Urothelium cell line (cell line): ENCODE results near the gene TMPRSS5.
"Not testable (repeated sequence)": the region's sequence is repeated elsewhere in the genome, so short reads cannot be mapped to it uniquely, and the experiment has no call there.

Experiments
- DNase-seq: peaks from one replicate; pipeline ENCODE4 v3.0.0; 2011; ENCODE audit warnings: low spot score, mixed read lengths
- FAIRE-seq: peaks from 2 replicates; lab custom pipeline; 2011; peaks lifted over from hg19 to GRCh38; lab: Jason Lieb, UNC

The TMPRSS5 gene

DNA sequence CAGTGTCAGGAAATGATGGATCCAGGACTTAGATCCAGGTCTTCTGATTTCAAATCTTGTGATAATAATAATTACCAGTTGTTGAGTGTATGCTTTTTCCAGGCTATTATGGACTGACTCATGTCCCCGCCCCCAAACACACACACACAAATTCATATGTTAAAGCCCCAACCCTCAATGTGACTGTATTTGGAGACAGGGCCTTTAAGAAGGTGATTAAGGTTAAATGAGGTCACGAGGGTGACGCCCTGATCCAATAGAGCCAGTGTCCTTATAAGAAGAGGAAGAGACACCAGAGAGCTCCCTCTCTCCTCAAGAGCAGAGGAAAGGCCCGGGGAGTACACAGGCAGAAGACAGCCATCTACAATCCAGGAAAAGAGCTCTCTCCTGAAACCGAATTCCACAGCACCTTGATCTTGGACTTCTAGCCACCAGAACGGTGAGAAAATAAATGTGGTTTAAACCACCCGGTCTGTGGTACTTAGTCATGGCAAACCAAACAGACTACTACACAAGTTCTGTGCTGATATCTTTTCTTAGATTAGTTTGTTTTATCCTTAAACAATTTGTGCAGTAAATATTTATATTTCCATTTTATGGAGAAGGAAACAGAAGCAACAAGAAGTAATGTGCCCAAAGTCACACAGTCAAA is 8.2 kb downstream of the TMPRSS5 start:
- DNase-seq, result no peak
- no peak for FAIRE-seq

DNA sequence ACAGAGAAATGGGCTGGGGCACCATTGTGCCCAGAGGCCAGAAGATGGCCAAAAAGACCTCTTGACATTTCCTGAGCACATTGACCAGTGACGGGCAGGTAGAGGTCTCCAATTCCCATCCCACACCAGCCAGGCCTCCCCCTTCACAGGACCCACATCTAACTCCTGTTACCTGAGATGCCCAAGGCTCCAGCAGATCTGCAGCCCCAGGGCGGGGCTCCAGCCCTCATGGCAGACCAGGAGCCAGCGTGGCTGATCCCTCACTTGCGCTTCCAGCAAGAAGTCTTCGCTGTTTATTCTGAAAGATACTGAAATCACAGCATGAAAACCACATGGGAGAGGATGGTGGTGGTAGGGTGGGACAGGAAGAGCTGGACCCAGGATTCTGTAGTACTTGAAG is 9.0 kb downstream of the TMPRSS5 start:
- FAIRE-seq (no peak), DNase-seq (no peak)

DNA sequence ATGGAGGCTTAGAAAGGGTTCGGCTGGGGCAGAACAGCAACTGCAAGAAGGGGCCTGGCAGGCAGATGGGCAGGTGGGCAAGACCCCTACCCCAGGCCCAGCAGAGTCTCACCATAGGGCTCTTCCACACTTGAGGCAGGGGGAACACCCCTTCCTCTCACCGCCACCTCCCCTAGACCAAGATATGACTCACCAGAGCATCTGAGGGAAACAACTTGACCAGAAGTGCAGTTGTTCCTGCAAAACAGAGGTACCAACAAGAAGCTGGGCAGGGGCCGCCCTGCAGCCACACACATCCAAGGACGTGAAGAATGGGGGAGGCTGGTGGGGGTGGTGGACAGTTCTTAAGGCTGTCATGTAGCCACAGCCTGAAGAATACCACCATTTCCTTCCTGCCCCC is 10.9 kb downstream of the TMPRSS5 start:
- FAIRE-seq (no peak), DNase-seq (no peak)

DNA sequence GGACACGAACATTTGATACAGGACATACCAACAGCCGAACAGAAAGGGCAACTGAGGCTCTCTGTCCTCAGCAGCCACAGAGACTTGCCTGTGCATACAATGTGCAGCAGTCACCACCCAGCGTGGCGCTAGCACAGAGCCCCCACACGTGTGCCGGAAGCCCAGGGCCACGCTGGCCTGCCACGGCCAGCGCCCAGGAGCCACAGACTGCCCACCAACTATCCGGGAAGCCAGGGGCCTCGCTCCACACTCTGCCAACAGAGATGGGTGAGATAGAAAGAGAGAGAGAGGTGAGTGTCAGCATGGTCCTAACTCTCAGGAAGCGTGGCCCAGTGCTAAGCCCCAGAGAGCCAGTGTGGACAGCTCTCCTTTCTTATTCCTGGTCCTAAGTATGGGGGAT is 11.7 kb downstream of the TMPRSS5 start:
- DNase-seq (no peak), FAIRE-seq (no peak)

DNA sequence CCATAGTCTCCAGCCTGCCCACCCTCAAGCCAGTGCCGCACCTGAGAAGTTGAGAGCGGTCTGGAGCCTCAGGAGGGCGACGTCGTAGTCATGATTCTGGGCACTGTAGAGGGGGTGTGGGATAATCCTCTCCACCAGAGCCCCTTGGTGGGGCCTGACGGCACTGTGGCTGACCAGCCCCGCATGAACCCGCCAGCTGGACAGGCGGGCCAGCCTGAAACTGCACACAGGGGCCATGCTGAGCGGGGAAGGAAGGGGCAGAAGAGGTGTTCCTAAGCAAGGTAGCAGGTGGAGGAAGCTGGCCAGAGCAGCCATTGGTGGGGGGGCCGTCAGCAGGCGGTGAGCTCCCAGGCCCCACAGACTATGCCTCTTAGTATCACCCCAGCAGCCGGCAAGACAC is 13.1 kb downstream of the TMPRSS5 start:
- DNase-seq (no peak), FAIRE-seq (no peak)

DNA sequence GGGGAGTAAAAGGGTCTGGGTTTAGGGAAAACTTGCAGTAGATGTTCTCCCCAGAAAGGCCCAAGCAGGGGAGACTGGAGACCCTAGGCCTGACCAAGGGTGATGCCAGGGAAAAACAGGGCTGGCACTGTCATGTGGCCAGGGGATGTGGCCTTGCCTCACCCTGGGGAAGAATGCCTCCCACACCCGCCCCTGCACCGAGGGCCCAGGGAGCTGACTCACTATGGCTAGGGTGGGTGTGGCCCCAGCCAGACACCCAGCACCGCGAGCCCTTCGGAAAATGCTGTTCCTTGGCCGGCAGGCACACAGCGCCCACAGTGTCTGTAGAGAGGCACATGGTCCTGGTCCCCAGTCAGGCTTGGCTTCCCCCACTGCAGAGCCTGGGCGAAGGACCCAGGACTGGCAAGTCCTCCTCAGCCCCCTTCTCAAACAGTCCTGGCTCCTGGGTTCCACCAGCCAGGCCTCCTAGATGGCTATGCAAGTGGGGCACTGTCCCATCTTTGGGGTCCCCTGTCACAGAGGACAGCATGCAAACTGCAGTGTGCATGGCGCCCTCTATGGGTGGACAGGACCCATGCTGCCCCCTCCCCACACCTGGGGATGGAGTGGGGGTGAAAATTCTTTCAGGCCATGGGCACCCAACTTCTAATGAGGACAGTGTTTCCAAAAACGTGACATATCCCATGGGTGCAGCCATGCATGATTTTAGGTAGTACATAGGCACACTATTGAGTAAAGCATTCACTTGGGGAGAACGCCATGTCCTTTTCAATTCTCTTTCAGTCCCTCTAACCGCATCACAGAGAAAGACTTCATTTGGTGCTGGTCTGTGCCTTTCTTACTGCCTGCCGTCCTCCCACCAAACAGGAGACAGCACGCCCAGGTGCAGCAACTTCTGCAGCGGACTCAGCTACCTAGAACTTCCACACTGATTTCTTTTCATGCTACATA is 15.2 kb downstream of the TMPRSS5 start:
- peak; percentile 98 for DNase-seq
- peak; percentile 99 for FAIRE-seq

DNA sequence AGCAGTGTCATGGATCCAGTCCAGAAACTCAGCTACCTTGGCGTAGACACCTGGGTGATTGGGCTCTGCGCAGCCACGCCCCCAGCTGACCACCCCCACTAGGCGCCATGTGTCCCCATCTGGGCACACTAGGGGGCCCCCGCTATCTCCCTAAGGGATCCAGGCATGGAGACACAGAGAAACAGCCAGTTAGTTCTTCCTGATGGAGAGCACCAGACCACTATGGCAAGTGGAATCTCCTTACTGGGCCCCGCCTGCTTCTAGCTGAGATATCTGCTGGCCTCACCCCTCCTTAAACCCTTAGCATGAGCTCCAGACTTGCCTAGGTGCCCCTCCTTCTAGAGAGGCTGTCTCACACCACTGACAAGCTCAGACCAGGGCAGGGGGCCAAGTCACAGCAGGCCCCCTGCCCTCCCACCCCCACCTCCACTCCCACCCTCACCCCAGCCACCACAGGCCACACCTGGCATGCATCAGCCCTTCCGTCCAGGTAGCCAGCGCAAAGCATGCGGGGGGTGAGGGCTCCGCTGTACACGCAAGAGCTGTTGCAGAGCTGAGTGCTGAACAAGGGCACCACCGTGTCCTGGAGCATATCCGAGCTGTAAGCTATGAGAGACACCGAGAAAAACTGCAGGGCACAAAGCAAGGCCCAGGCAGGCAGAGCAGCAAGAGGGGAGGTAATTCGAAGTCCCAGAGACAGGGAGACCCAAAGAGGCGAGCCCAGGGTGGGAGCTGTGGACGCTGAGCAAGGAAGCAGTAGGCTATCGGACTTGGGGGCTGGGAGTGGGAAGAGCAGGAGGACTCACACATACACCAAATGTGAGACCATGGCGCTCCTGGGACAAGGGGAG is 16.1 kb downstream of the TMPRSS5 start:
- FAIRE-seq (peak; percentile 95), DNase-seq (peak; percentile 69)

DNA sequence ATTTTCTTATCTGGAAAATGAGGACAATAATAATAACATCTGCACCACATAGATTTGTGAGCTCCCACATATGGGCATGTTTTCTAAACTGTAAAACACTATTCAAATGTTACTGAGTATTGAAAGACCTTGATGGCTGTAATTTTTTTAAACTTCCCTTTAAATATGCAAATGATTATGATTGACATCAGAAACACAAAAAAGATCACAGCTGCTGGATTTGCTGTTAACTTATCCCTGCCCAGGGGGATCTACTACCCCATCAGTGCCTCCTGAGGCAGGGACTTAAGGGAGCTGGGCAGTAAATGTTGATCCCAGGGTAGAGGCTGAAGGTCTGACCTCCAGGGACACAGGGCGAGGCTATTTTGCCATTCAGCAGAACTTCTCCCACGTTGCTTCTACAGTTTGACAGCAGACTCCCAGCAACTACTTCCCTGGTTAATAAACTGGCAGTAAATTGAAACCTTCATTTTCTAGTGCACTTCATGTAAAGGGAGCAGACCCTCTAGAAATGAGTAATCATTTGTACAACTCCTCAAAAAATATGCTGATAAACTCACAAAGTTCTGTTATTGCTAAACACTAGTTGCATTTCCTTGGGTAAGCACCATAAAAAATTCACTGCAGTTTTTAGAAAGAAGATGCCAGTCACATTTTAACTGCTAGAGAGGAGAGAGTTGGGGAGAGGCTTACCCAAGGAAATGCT is 20.3 kb downstream of the TMPRSS5 start:
- DNase-seq (no peak), FAIRE-seq (peak; percentile 13)

DNA sequence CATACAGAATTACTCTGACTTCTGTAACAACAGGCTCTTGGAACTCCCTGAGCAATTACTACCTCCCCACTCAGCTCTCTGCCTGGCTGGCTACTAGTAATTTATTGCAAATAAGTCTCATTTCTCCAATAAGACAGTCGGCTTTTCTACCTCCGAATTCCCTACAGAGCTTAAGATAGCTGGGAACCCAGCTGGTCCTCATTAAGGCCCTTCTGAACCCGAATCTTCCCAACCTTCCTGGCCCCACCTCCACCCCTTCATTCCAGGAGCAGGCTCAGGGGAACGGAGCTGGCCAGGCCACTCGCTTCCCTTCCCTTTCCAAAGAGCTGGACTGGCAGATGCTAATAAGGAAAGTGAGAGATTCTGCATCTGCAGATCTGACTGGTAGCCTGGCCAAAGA is 21.6 kb downstream of the TMPRSS5 start:
- DNase-seq (no peak), FAIRE-seq (no peak)

DNA sequence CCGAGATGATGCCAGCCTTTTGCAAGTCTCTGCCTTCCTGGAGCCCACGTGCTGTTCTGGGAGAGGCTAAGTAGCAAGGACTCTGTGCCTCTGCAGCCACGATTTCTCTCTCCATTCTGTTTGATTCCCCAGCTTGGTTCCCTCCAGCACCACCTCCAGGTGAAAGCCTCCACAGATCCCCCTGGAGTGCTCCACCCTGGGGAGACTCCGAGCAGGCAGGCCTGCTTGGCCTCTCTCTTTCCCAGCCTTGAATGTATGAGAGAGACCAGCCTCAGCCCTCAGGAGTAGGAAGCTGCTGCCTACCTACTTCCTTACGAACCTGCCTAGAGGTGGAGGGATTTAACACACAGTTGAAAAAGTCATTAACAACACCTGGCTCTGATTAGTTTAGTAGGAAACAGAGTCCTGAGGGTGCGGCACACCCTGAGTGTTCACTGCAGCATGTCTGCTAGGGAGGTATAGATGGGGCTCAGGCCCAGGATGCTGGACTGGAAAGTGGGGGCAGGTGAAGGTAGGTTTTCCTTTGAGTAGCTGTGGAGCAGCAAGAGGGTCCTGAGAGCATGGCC is 22.5 kb downstream of the TMPRSS5 start:
- no peak for DNase-seq
- no peak for FAIRE-seq

DNA sequence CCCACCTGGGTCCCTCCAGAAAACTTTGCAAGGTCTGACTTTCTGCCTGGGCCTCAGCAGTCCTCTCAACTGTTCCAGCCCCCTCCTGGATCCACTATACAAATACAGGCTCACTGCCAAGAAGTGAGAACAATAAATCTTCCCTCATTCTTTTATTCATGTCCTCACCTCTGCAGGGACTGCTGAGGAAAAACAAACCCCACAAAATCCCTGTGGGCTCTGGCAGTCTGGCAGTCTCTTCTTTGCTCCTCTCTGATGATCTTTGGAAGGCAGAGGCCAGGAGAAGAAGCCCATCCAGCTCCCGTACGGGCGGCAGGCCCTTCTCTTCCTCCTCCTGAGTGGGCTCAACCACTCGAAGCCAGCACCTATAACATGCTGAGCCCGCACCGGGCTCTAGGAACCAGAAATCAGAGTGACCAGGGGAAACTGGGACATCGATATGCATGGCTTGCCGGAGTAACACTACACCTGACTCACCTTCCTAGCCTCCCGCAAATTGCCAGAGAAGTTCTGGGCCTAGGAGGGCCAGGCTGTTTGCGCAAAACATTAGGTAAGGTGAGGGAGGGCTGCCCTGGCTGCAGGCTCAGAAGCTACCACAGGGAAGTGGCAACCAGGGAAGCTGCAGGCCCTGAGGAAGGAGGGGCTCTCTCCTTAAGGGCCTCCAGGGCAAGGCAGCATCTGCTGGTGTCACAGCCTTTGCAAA is 24.2 kb downstream of the TMPRSS5 start:
- DNase-seq (peak; percentile 72), FAIRE-seq (no peak)

DNA sequence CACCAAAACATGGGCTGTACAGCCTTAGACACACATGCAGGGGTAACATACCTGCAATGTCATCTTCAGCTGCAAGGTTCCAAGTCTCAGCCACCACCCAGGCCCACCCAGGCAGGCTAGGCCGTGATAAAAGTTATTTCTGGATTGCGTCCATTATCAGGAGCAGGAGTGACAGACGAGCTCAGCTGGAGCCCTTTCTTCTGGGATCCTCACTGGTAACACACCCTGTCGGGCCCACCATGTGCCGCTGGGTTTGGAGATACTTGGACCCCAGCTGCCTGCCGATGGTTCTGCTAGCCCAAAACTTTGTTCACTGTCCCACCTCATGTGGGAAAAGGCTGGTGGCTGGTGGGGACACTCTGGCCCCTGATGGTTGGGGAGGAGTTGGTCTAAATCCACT is 24.8 kb downstream of the TMPRSS5 start:
- FAIRE-seq (peak; percentile 48), DNase-seq (no peak)

DNA sequence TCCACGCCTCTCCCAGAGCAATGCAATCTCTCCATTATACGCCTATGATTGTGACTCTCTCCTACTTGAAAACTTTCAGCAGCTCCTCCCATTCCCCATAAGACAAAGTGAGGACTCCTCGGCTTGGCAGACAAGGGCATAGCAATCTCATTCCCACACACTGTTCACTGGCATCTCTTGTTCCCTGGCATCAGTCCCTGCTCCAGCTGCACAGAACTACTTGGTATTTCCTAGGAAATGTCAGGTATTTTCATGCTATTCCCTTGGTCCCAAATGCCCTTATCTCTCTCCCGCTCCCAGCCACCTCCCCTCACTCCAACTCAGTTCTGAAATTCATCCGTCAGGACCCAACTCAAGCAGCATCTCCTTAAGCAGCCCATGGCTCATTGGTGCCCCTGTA is 28.4 kb downstream of the TMPRSS5 start:
- peak; percentile 92 for FAIRE-seq
- DNase-seq, result no peak

DNA sequence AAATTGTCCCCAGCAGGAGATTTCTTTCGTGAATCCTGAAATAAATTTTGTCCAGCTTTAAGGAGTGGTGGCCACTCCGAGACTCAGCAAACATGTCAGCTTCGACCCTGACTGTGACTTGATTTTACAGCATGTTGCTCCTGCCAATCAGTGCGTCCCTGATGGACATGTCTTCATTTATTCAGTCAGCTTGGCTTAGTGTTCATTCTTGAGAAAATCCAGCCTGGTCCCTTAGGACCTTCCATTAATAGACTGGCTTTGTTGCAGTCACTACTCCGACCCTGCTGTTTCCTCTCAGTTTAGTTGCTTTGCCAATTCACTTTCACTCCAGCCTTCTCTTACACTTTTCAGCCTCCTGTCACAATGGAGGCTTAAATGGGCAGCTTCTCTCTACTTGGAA is 30.5 kb downstream of the TMPRSS5 start:
- FAIRE-seq, result no peak
- no peak for DNase-seq

DNA sequence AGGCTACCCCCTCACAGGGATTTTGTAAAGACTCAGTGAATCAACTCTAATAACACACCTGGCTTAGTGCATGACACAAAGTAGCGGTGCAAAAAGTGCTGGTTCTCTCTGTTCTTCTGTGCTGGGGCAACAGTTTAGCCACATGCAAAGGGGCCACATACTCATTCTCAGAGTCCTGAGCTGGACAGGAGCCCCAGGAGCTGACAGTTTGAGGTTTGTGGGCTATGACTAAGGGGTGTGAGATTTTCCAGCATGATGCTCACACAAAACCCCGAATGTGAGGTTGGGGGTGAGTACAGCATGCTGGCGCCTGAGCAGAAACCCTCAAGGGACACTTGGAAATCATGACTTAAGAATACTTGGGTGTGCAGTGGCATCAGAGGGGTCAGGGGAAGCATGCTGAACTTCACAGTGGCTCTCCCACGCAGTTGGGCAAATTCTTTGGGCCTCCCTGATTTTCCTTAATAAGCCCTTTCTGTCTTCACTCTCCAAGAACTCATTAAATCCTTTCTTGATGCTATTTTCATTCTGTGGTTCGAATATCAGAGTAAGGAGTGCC is 31.0 kb downstream of the TMPRSS5 start:
- FAIRE-seq (peak; percentile 87), DNase-seq (peak; percentile 86)

DNA sequence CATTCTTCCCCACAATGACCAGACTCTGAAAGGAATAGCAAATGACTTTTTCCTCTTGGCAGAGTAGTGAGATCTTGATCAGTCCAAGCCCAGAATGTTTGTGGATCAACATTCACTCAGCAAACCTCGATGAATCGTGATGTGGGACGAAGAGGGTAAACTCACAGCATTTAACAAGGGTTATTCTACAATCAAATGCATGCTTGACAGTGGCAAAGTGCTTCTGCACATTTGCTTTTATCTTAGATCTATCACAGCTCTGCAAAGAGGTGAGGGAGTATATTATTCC is 31.8 kb downstream of the TMPRSS5 start:
- FAIRE-seq, result peak; percentile 93
- DNase-seq, result no peak

DNA sequence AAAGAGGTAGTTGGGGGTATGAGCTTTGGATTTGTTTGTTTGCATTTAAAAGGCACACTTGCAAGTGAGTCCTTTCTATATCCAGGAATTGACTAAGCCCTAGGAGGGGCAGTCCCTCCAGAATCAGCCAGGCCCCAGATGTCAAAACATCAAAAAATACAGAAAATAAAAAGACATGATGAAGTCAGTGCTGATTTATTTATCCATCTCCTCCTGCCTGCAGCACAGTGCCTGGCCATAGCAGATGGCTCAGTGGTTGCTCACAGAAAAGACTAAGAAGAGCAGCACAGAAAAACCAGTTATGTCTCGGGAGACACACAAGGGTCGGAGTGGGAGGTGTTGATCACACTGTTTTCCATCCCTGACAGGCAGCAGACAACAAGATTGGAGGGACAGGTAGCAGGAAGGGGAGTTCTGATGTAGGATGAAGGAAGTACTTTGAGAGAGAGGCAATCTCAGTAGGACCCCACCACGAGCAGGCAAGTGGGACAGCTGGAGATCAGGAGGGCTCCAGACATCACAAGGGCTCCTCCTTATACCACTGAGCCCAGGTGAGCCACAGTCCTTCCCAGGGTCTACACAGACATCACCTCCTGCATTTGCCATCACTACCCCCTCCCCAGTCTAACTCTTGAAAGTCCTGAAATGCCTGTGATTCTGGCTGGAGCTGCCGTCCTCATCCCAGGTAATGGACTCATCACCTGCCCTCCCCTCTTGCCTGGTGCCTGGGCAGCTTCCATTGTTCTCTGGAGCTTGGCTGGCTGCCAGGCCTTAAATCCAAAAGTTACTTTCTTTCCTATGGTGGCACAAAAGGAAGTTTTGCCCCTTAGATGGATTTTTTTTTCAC is 32.3 kb downstream of the TMPRSS5 start:
- DNase-seq, result peak; percentile 50
- no peak for FAIRE-seq

DNA sequence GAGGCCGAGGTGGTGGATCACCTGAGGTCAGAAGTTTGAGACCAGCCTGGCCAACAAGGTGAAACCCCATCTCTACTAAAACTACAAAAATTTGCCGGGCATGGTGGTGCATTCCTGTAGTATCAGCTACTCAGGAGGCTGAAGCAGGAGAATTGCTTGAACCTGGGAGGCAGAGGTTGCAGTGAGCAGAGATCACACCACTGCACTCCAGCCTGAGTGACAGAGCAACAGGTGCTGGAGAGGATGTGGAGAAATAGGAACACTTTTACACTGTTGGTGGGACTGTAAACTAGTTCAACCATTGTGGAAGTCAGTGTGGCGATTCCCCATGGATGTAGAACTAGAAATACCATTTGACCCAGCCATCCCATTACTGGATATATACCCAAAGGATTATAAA is 34.2 kb downstream of the TMPRSS5 start:
- not testable (repeated sequence) for DNase-seq, FAIRE-seq

DNA sequence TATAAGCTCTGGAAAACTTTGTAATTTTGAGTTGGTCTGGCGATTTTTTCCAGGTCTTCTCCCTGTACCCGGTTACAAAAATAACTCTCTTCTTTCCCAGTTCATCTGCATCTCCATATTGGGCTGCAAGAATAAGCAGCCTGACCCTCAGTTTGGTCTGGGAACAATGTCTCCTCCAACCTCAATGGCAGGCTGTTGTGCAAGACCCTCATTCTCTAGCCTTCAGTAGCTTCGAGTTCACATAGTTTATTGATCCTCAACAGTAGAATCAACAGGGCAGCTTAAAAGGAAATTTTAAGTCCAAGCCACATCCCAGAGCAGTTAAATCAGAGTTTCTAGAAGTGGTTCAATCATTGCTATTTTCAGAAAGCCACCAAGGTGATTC is 35.3 kb downstream of the TMPRSS5 start:
- FAIRE-seq (no peak), DNase-seq (no peak)
